IMR-90 (cell line): ENCODE measurements around the gene CORO1C. TPM values are rescaled to one million over a fixed set of nuclear protein-coding genes. Genes with fewer than 3 reads are reported as not detected.

Experiments used
- ATAC-seq: fragments of 200-7000 bp; cut with Tn5 transposase; 2 replicates; pipeline ENCODE4 v1.9.1; 2020; ENCODE audit warnings: low read depth, mild to moderate bottlenecking, moderate library complexity
- BruUV-seq: library from RNA; stranded (reverse); fragments of 400-500 nt; replicated peaks from 2 replicates; lab custom pipeline; 2021; lab: Mats Ljungman, UMichigan
- CTCF ChIA-PET: fragments of 300-600 bp; formaldehyde crosslinking; extraction: SDS; loops from one replicate; lab custom pipeline; 2021; ENCODE audit warnings: antibody characterized with exemption; lab: Yijun Ruan, JAX
- POLR2A ChIA-PET: fragments of 300-600 bp; sonication (Branson Sonifier 250); formaldehyde crosslinking; loops from one replicate; lab custom pipeline; 2022; ENCODE audit warnings: antibody characterized with exemption; ENCODE audit not compliant: unreplicated experiment; lab: Charles Lee
- DNase-seq: peaks from one replicate; pipeline ENCODE4 v3.0.0; 2013
- H2AFZ ChIP-seq: replicated peaks from 2 replicates; pipeline ENCODE3; 2013; ENCODE audit warnings: low read length, mild to moderate bottlenecking; ENCODE audit not compliant: poor library complexity
- H2AK5ac ChIP-seq: 2 replicates; pipeline ENCODE4 v1.6.1; 2013; ENCODE audit warnings: low read depth, low read length, inconsistent platforms
- H2AK9ac ChIP-seq: replicated peaks from 2 replicates; pipeline ENCODE3; 2013; ENCODE audit warnings: mild to moderate bottlenecking, low read depth, low read length, moderate library complexity; ENCODE audit not compliant: poor library complexity
- H2BK120ac ChIP-seq: 2 replicates; pipeline ENCODE4 v1.6.1; 2013; ENCODE audit warnings: low read depth, low read length, inconsistent platforms
- H2BK15ac ChIP-seq: 3 replicates; pipeline ENCODE4 v1.6.1; 2013; ENCODE audit warnings: low read depth, low read length, inconsistent platforms
- H2BK20ac ChIP-seq: 2 replicates; pipeline ENCODE4 v1.6.1; 2013; ENCODE audit warnings: low read depth, mild to moderate bottlenecking, inconsistent platforms, low read length, moderate library complexity
- H2BK5ac ChIP-seq: 2 replicates; pipeline ENCODE4 v1.6.1; 2013; ENCODE audit warnings: mild to moderate bottlenecking, low read depth, low read length, inconsistent platforms; ENCODE audit not compliant: poor library complexity, severe bottlenecking
- H3K14ac ChIP-seq: replicated peaks from 2 replicates; pipeline ENCODE4 v1.6.1; 2013; ENCODE audit warnings: low read depth, low read length, inconsistent platforms
- H3K18ac ChIP-seq: 2 replicates; pipeline ENCODE4 v1.6.1; 2013; ENCODE audit warnings: low read depth, low read length, control low read depth
- H3K23ac ChIP-seq: 2 replicates; pipeline ENCODE4 v1.6.1; 2013; ENCODE audit warnings: low read depth, low read length, inconsistent platforms
- H3K27ac ChIP-seq: 2 replicates; pipeline ENCODE4 v1.5.1; 2013; ENCODE audit warnings: mild to moderate bottlenecking, control low read depth, low read length; ENCODE audit not compliant: insufficient read depth
- H3K27me3 ChIP-seq: 2 replicates; pipeline ENCODE4 v1.6.1; 2013; ENCODE audit warnings: low read length; ENCODE audit not compliant: control insufficient read depth, insufficient read depth
- H3K36me3 ChIP-seq: 2 replicates; pipeline ENCODE4 v1.6.1; 2013; ENCODE audit warnings: low read length, mixed read lengths; ENCODE audit not compliant: control insufficient read depth, insufficient read depth
- H3K4ac ChIP-seq: 2 replicates; pipeline ENCODE4 v1.6.1; 2013; ENCODE audit warnings: low read depth, low read length, inconsistent platforms
- H3K4me1 ChIP-seq: 2 replicates; pipeline ENCODE4 v1.6.1; 2013; ENCODE audit warnings: low read length, mixed read lengths; ENCODE audit not compliant: control insufficient read depth, insufficient read depth
- H3K4me2 ChIP-seq: 2 replicates; pipeline ENCODE4 v1.6.1; 2013; ENCODE audit warnings: low read depth, mild to moderate bottlenecking, control low read depth, low read length, moderate library complexity
- H3K4me3 ChIP-seq: 2 replicates; pipeline ENCODE4 v1.5.1; 2013; ENCODE audit warnings: low read depth, mild to moderate bottlenecking, control low read depth, low read length, moderate library complexity; ENCODE audit not compliant: insufficient read depth
- H3K56ac ChIP-seq: 2 replicates; pipeline ENCODE4 v1.6.1; 2013; ENCODE audit warnings: low read length, inconsistent platforms; ENCODE audit not compliant: insufficient read depth; ENCODE audit errors: extremely low read depth
- H3K79me1 ChIP-seq, 2 experiments: 2 replicates each; pipeline ENCODE4 v1.6.1; 2013; ENCODE audit warnings: low read length in 2 of 2, inconsistent platforms in 1 of 2, low read depth in 1 of 2
- H3K9ac ChIP-seq: 2 replicates; pipeline ENCODE4 v1.6.1; 2013; ENCODE audit warnings: low read depth, low read length, control low read depth
- H3K9me1 ChIP-seq: 2 replicates; pipeline ENCODE4 v1.6.1; 2013; ENCODE audit warnings: low read length, inconsistent platforms; ENCODE audit not compliant: insufficient read depth
- H3K9me3 ChIP-seq: 2 replicates; pipeline ENCODE4 v1.6.1; 2013; ENCODE audit warnings: low read length; ENCODE audit not compliant: control insufficient read depth, insufficient read depth
- H4K20me1 ChIP-seq: 2 replicates; pipeline ENCODE4 v1.6.1; 2013; ENCODE audit warnings: low read length, inconsistent platforms; ENCODE audit not compliant: insufficient read depth
- H4K5ac ChIP-seq: 2 replicates; pipeline ENCODE4 v1.6.1; 2013; ENCODE audit warnings: mild to moderate bottlenecking, low read depth, low read length, control low read depth
- H4K8ac ChIP-seq, 2 experiments: 2 replicates each; pipeline ENCODE4 v1.6.1; 2013; ENCODE audit warnings: low read depth in 2 of 2, low read length in 2 of 2, control low read depth in 1 of 2, inconsistent platforms in 1 of 2
- H4K91ac ChIP-seq: 2 replicates; pipeline ENCODE4 v1.6.1; 2013; ENCODE audit warnings: low read depth, low read length, inconsistent platforms; ENCODE audit not compliant: insufficient read depth
- BHLHE40 ChIP-seq: fragments of 150-350 bp; IDR thresholded peaks from 2 replicates; pipeline ENCODE4 v1.6.1; 2016; ENCODE audit warnings: mild to moderate bottlenecking, low read depth, low read length
- CEBPB ChIP-seq: IDR thresholded peaks from 2 replicates; pipeline ENCODE4 v1.6.1; 2012; ENCODE audit warnings: low read depth, low read length, improper control_type of control experiment
- CHD1 ChIP-seq: IDR thresholded peaks from 2 replicates; pipeline ENCODE4 v1.6.1; 2012; ENCODE audit warnings: low read depth, low read length, improper control_type of control experiment
- FOS ChIP-seq: fragments of 150-350 bp; IDR thresholded peaks from 2 replicates; pipeline ENCODE4 v1.6.1; 2016; ENCODE audit warnings: low read depth, low read length
- MAFK ChIP-seq: IDR thresholded peaks from 2 replicates; pipeline ENCODE4 v1.6.1; 2012; ENCODE audit warnings: low read depth, low read length, improper control_type of control experiment
- MXI1 ChIP-seq: IDR thresholded peaks from 2 replicates; pipeline ENCODE4 v1.6.1; 2012; ENCODE audit warnings: low read depth, mild to moderate bottlenecking, low read length, moderate library complexity, borderline replicate concordance
- NFE2L2 ChIP-seq: fragments of 150-350 bp; IDR thresholded peaks from 2 replicates; pipeline ENCODE4 v1.6.1; 2016; ENCODE audit warnings: low read depth, mild to moderate bottlenecking, low read length
- RCOR1 ChIP-seq: IDR thresholded peaks from 2 replicates; pipeline ENCODE4 v1.6.1; 2012; ENCODE audit warnings: mild to moderate bottlenecking, low read length, improper control_type of control experiment; ENCODE audit not compliant: insufficient replicate concordance
- RFX5 ChIP-seq: IDR thresholded peaks from 2 replicates; pipeline ENCODE4 v1.8.0; 2012; ENCODE audit warnings: low read depth, mild to moderate bottlenecking, low read length, moderate library complexity
- SMC3 ChIP-seq: fragments of 150-350 bp; IDR thresholded peaks from 2 replicates; pipeline ENCODE4 v1.6.1; 2016; ENCODE audit warnings: low read depth, mild to moderate bottlenecking, antibody characterized with exemption, low read length, moderate library complexity
- WGBS, 2 experiments: methylation state at CpG; one replicate each; pipeline versions ENCODE4 v1.1.5 to v1.1.7; 2013; ENCODE audit warnings: missing lambda C conversion rate in 2 of 2; ENCODE audit not compliant: insufficient read length in 1 of 2; ENCODE audit errors: extremely low coverage in 2 of 2; 5-methylcytosine and 5-hydroxymethylcytosine counted together
- dilution Hi-C: fragments of 300-500 bp; cut with HindIII; formaldehyde crosslinking; loops from one replicate; pipeline ENCODE4 v1.14.3; 2018; ENCODE audit warnings: low sequenced_read_pairs; ENCODE audit not compliant: unreplicated experiment
- in situ Hi-C: fragments of 300-500 bp; cut with MboI; formaldehyde crosslinking; loops from 3 replicates; pipeline ENCODE4 v1.14.3; 2019; ENCODE audit warnings: low sequenced_read_pairs, inconsistent platforms, mixed read lengths
- intact Hi-C: fragments of 100-400 bp; cut with micrococcal nuclease; formaldehyde crosslinking; loops from 2 replicates; pipeline ENCODE4 v1.10.0; 2022
- polyA plus RNA-seq, 3 experiments: library from polyadenylated mRNA; depleted of rRNA; stranded (reverse); fragments of >200 nt; gene quantifications; 2 replicates each; pipeline ENCODE4 v1.2.3, GENCODE V29; 2012; ENCODE audit warnings: low replicate concordance in 1 of 3
- total RNA-seq: library from RNA; depleted of rRNA; stranded (reverse); fragments of >200 nt; gene quantifications from 2 replicates; pipeline ENCODE4 v1.2.3, GENCODE V29; 2012
- TF ChIP-seq, protein P1 (sequence below): fragments of 150-350 bp; IDR thresholded peaks from 2 replicates; pipeline ENCODE4 v1.6.1; 2017; ENCODE audit warnings: mild to moderate bottlenecking, antibody characterized with exemption, low read length, low read depth
- TF ChIP-seq, protein P2 (sequence below): conservative IDR thresholded peaks from 2 replicates; pipeline ENCODE4 v1.5.1; 2012; ENCODE audit warnings: mild to moderate bottlenecking, low read depth, low read length, improper control_type of control experiment

Gene CORO1C
- total and polyA plus RNA-seq, 2 of the 4 experiments (the other 2 are of a cell fraction) = 675 to 1,100 TPM

DNA sequence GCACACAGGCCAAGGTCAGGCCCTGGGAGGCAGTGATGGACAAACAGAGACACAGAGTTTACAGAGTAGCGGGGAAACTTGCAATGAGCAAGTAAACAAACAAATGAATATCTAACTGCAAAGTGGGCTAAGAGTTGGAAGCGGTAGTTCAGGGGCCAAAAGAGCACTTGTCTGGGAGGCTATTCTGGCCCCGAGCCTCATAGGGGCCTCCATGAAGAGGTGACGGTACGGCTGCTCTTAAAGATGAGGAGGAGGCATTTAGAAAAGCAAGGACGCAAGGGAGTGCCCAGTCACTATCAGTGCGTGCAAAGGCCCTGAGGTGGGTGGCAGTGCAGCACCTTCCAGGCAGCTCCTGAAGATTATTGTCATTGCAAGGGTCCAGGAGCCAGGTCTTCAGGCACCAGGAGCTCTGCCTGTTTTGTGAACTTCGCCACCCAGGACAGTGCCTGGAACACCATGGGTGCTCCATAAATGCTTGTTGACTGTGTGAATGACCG is 129.1 kb downstream of the CORO1C start:
- no peak overlapping the region for H3K27ac ChIP-seq
- in situ Hi-C loops (no loop called here), dilution Hi-C loops (no loop called here), intact Hi-C loops (no loop called here)
- H4K91ac ChIP-seq = no peak overlapping the region
- no peak for ATAC-seq
- no peak for DNase-seq
- no peaks in the 10 kb centered on the region for H3K27me3 ChIP-seq
- H2AK9ac ChIP-seq = no peak overlapping the region
- H3K4ac ChIP-seq = no peak overlapping the region
- no peak overlapping the region for H2BK15ac ChIP-seq
- no peak overlapping the region for H3K4me2 ChIP-seq
- no peaks in the 10 kb centered on the region for H3K9me1 ChIP-seq
- H2BK20ac ChIP-seq = no peak overlapping the region
- no peak overlapping the region for H3K4me3 ChIP-seq
- no peak overlapping the region for H2AFZ ChIP-seq
- CTCF ChIA-PET = interaction anchor here (0.5 kb wide), 1 partner anchor 28 kb away, joined by 3 read pairs; no protein-coding TSS in a partner anchor
- POLR2A ChIA-PET = no interaction called here
- peaks cover 5% of the 10 kb centered on the region; the same call in 1 of the 2 replicates for H3K4me1 ChIP-seq
- 90% methylated on average over 2 of the region's 9 CpGs; no CpG with 5 or more reads in 1 of the 2 experiments for WGBS, 2 experiments
- no peak overlapping the region for H2BK120ac ChIP-seq
- H2BK5ac ChIP-seq = no peak overlapping the region
- H3K18ac ChIP-seq = no peak overlapping the region
- H4K20me1 ChIP-seq = no peaks in the 10 kb centered on the region
- TF ChIP-seq SMC3 = no peak
- no peak for TF ChIP-seq NFE2L2
- no peak for TF ChIP-seq CEBPB
- no peak for TF ChIP-seq RCOR1
- TF ChIP-seq, protein P1, sequence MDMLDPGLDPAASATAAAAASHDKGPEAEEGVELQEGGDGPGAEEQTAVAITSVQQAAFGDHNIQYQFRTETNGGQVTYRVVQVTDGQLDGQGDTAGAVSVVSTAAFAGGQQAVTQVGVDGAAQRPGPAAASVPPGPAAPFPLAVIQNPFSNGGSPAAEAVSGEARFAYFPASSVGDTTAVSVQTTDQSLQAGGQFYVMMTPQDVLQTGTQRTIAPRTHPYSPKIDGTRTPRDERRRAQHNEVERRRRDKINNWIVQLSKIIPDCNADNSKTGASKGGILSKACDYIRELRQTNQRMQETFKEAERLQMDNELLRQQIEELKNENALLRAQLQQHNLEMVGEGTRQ = no peak
- no peak for TF ChIP-seq RFX5
- TF ChIP-seq CHD1 = no peak
- no peak for TF ChIP-seq FOS
- TF ChIP-seq MAFK = no peak
- TF ChIP-seq, protein P2, sequence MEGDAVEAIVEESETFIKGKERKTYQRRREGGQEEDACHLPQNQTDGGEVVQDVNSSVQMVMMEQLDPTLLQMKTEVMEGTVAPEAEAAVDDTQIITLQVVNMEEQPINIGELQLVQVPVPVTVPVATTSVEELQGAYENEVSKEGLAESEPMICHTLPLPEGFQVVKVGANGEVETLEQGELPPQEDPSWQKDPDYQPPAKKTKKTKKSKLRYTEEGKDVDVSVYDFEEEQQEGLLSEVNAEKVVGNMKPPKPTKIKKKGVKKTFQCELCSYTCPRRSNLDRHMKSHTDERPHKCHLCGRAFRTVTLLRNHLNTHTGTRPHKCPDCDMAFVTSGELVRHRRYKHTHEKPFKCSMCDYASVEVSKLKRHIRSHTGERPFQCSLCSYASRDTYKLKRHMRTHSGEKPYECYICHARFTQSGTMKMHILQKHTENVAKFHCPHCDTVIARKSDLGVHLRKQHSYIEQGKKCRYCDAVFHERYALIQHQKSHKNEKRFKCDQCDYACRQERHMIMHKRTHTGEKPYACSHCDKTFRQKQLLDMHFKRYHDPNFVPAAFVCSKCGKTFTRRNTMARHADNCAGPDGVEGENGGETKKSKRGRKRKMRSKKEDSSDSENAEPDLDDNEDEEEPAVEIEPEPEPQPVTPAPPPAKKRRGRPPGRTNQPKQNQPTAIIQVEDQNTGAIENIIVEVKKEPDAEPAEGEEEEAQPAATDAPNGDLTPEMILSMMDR = no peak
- TF ChIP-seq MXI1 = no peak
- TF ChIP-seq BHLHE40 = no peak
- no peak overlapping the region for H3K56ac ChIP-seq
- H3K79me1 ChIP-seq = no peaks in the 10 kb centered on the region
- no peak overlapping the region for H3K9ac ChIP-seq
- no peak overlapping the region for H2AK5ac ChIP-seq
- H3K14ac ChIP-seq = no peak overlapping the region
- no peaks in the 10 kb centered on the region for H3K36me3 ChIP-seq
- BruUV-seq = no TSS peak
- no peak overlapping the region for H4K8ac ChIP-seq
- H4K5ac ChIP-seq = no peak overlapping the region
- H3K23ac ChIP-seq = no peak overlapping the region
- no peaks in the 10 kb centered on the region for H3K9me3 ChIP-seq
